ENCODE results near the gene ALB.
"Not testable (repeated sequence)": the region's sequence is repeated elsewhere in the genome, so short reads cannot be mapped to it uniquely, and the experiment has no call there.

ALB gene

DNA sequence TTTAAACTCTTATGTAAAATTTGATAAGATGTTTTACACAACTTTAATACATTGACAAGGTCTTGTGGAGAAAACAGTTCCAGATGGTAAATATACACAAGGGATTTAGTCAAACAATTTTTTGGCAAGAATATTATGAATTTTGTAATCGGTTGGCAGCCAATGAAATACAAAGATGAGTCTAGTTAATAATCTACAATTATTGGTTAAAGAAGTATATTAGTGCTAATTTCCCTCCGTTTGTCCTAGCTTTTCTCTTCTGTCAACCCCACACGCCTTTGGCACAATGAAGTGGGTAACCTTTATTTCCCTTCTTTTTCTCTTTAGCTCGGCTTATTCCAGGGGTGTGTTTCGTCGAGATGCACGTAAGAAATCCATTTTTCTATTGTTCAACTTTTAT lies at the start of gene ALB:
TSS of gene ALB (plus strand) at position 246 of the 400 bp plus-strand sequence. CDS start at position 287, 41 bp downstream.
- DNase-seq (ENCODE audit: low read depth, low spot score), result no peak

DNA sequence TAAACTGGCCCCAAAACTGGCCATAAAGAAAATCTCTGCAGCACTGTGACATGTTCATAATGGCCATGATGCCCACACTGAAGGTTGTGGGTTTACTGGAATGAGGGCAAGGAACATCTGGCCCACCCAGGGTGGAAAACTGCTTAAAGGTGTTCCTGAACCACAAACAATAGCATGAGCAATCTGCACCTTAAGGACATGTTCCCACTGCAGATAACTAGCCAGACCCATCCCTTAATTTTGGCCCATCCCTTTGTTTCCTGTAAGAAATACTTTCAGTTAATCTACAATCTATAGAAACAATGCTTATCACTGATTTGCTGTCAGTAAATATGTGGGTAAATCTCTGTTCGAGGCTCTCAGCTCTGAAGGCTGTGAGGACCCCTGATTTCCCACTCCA lies 46.9 kb upstream of the ALB start:
- not testable (repeated sequence) for DNase-seq (ENCODE audit: low read depth, low spot score)

- DNase-seq (ENCODE audit: low read depth, low spot score), result not testable (repeated sequence)
These were observed 34.4 kb upstream of the ALB start for GRCh38 chr4:73369506-73370199.

DNA sequence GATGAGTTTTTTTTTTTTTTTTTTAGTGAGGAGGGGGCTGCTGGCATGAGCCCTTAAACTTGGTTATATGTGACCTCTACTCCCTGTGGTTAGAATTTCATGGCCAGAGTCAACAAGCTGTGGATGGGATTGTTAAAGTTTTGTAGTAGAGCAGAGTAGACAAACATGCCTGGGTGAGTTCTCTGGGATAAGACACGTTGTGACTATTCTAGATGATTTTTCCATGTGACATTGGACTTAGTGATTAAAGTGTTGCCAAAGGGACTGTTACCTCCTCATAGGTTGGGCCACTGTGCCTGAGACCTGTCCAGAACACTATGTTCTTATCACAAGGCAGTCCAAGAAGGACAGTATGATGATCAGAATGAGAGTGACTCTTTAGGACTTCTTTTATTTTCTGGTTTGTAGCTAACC lies 28.8 kb upstream of the ALB start:
- DNase-seq (ENCODE audit: low read depth, low spot score), result no peak

- DNase-seq (ENCODE audit: low read depth, low spot score), result no peak
These were observed 27.8 kb upstream of the ALB start for GRCh38 chr4:73376251-73376650.

DNA sequence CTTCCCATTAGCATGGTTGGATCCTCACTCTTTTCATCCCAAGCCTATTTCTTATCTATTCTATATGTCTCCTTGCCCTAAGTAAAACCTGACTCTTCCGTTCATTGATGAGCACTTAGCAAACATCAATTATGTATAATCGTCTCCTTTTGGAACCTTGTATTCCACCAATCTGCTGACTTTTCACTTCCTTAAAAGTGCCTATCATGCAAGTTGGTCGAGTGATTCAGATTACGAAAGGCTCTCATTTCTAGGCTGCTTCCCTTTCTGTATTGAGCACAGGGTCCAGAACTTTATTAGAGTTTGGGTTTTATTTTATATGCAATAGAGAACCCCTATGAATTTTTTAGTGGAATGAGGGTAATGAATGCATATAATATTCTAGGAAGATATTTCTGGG lies 27.1 kb upstream of the ALB start:
- DNase-seq (ENCODE audit: low read depth, low spot score), result no peak

GRCh38 chr4:73378887-73379286 lies 25.2 kb upstream of the ALB start:
- DNase-seq (ENCODE audit: low read depth, low spot score), result no peak

DNA sequence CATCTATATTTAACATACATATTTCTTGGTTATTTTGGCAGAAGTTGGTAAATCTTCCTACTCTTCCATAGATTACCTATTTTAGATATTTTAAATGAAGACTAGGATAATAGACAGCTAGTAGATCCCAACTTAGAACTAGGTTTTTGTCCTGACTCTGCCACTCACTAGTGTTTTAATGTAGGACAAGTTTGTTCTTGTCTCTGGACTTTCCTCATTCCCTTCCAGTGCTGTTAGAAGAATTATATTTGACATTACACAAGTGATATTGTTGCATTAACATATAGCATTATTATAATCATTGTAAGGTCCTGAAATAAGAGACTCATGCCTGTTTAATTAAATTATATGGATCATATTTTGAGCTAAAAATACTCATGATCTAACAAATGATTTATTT lies 24.1 kb upstream of the ALB start:
- DNase-seq (ENCODE audit: low read depth, low spot score), result no peak

DNA sequence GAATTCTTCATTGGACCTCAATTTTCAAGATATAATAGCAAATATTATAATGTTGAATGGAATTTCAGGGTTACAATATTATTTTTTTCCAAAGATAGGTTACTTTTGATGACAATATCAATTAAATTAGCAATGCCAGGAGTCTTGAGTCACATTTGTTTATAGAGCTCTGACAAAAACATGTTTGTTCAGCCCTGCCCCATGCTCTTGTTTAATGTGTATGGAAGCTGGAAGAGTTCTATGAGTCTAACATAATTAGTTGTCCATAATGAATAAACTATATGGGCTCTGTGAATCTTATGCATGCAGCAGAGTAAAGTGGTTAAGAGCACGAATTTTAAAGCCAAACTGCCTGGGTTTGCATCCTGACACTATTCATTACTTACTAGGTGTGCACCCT lies 22.9 kb upstream of the ALB start:
- no peak for DNase-seq (ENCODE audit: low read depth, low spot score)

- DNase-seq (ENCODE audit: low read depth, low spot score), result no peak
These were observed 20.6 kb upstream of the ALB start for GRCh38 chr4:73383452-73383851.

DNA sequence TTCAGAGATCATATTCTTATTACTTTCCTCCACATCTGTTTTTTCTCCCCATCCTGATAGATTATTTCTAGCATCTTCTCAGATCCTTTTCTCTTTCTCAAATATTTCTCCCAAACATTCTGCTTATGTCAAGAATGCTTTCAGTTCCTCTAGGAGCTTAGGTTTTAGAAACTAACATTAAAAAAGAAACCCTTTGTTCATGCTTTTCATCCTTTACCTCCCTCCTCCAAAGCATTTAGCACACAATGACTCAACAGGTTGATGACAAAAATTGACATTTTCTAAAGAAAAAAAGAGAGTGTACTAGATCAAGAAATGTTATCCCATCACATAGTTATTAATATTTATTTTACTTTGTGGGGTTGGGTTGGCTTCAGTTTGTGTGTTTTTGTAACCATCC lies 16.5 kb upstream of the ALB start:
- no peak for DNase-seq (ENCODE audit: low read depth, low spot score)

- DNase-seq (ENCODE audit: low read depth, low spot score), result no peak
These were observed 15.2 kb upstream of the ALB start for GRCh38 chr4:73388887-73389286.

- not testable (repeated sequence) for DNase-seq (ENCODE audit: low read depth, low spot score)
These were observed 14.4 kb upstream of the ALB start for GRCh38 chr4:73389663-73390062.

DNA sequence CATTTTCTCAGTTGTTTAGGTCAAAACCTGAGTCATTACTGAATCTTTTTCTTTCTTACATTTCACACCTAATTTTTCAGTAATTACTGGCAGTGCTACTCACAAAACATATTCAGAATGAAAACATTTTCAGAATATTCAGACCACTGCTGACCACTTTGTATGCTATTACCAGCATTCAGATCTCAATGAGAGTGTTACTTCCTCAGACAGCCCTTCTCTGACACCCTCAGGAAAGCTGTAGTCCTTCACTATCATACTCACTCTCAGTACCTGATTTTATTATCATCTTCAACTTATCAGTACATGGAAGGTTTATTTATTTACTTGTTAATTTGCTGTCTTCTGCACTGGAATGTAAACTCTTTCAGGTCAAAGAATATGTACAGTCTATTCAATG lies 12.3 kb upstream of the ALB start:
- no peak for DNase-seq (ENCODE audit: low read depth, low spot score)

DNA sequence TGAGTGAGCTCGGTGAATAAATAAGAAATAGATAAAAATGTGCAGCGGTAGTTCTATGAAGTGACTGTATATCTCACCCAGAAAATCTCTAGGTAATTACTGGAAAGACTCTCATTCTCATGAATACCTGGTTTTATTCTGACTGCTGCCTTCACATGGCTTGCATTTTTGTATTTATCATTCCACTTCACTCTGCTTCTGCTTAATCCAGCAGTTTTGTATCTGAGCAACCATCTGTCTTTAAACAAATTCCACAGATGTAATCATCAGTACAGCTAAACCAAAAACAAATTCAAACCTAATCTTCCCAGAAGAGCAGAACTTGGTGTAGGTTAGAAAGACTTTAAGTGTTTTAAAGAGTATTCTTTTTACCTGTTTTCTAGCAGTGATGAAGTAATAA lies 11.2 kb upstream of the ALB start:
- no peak for DNase-seq (ENCODE audit: low read depth, low spot score)

GRCh38 chr4:73396304-73396703 lies 7.8 kb upstream of the ALB start:
- no peak for DNase-seq (ENCODE audit: low read depth, low spot score)

DNA sequence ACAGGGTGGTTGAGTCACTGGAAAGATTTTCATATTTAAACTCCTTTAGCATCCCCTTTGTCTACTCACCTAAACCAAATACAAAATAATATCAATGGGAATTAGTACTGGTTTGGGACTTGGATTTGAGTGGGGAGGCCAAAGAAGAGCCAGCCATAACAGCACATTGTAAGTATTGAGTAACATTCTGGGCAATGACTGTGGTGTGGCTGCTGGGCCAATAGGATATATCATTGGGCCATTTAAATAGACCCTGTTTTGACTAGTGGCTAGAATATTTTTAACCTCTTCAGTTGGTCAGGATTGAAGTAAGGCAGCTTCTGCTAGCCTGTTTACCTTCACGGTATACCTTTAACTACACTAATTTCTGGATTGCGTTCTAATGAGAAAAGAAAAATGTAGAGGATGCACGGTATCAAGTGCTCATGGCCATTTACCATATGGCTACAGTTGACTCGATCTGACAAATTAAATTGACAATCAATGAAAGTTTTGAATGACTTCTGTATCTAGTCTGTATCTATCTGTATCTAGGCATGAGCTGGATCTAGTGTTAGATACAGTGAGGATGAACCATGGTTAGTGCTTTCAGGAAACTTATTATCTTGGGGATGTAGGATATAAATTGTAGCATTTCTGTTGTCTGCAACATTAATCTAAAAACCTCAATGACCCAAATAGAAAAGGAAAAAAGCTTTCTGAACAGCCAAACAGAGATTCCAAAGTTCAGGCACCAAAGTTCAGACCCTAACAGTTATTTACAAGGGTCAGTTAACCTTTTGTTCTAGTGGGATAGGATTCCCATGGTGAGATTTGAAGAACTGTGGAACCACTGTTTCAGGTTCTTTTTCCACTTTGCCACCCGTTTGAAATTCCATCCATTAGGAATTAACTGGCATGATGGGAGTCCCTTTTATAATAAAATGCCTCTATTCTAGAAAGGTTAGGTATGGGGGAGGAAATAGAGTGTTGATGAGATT lies 6.8 kb upstream of the ALB start:
- DNase-seq (ENCODE audit: low read depth, low spot score), result no peak

DNA sequence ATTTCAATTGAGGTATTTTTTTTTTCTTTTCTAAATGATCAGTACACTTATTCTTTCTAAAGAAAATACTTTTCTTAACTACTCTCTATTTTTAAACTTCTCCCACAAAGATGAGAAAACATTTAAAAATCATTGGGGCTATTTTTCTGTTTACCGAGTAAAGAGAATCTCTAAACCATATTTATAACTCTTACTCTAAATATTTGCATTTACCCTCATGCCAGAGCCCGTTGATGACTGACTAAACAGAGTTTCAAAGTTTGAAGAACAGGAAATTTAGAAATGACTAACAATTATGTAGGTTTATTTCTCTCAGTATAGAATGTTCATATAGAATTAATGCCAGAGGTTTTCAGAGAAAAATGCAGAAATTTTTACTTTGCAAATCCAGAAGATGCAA lies 2.7 kb upstream of the ALB start:
- DNase-seq (ENCODE audit: low read depth, low spot score), result no peak

DNA sequence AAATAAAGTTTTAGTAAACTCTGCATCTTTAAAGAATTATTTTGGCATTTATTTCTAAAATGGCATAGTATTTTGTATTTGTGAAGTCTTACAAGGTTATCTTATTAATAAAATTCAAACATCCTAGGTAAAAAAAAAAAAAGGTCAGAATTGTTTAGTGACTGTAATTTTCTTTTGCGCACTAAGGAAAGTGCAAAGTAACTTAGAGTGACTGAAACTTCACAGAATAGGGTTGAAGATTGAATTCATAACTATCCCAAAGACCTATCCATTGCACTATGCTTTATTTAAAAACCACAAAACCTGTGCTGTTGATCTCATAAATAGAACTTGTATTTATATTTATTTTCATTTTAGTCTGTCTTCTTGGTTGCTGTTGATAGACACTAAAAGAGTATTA lies 370 bp downstream of the ALB start:
- DNase-seq (ENCODE audit: low read depth, low spot score), result no peak

GRCh38 chr4:73405138-73405537 lies 1.1 kb downstream of the ALB start:
- DNase-seq (ENCODE audit: low read depth, low spot score), result no peak

DNA sequence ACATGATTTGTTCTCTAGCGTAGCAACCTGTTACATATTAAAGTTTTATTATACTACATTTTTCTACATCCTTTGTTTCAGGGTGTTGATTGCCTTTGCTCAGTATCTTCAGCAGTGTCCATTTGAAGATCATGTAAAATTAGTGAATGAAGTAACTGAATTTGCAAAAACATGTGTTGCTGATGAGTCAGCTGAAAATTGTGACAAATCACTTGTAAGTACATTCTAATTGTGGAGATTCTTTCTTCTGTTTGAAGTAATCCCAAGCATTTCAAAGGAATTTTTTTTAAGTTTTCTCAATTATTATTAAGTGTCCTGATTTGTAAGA lies 2.4 kb downstream of the ALB start:
- no peak for DNase-seq (ENCODE audit: low read depth, low spot score)

GRCh38 chr4:73407227-73407673 lies 3.2 kb downstream of the ALB start:
- no peak for DNase-seq (ENCODE audit: low read depth, low spot score)
